Smooth muscle cell (in vitro differentiated cells): ENCODE measurements around the gene NDEL1. TPM values are rescaled to one million over a fixed set of nuclear protein-coding genes. Genes with fewer than 3 reads are reported as not detected.

ENCODE experiments used
- DNase-seq: peaks from one replicate; lab custom pipeline; 2025; ENCODE audit not compliant: unreplicated experiment; lab: John Stamatoyannopoulos, UW
- H2AFZ ChIP-seq: fragments of 200-600 bp; sonication (generic); 2 replicates; pipeline ENCODE4 v1.6.0; 2016; ENCODE audit warnings: antibody characterized with exemption, low read depth, mild to moderate bottlenecking
- H3F3A ChIP-seq: fragments of 200-600 bp; sonication (generic); 2 replicates; pipeline ENCODE4 v1.6.0; 2017; ENCODE audit warnings: antibody characterized with exemption, low read depth
- H3K27ac ChIP-seq: fragments of 200-600 bp; sonication (generic); 2 replicates; pipeline ENCODE4 v1.5.1; 2016; ENCODE audit warnings: low read depth, mild to moderate bottlenecking
- H3K27me3 ChIP-seq: fragments of 200-600 bp; sonication (generic); 2 replicates; pipeline ENCODE4 v1.6.1; 2016; ENCODE audit warnings: low read depth, mild to moderate bottlenecking
- H3K36me3 ChIP-seq: fragments of 200-600 bp; sonication (generic); 2 replicates; pipeline ENCODE4 v1.5.1; 2016; ENCODE audit warnings: low read depth
- H3K4me1 ChIP-seq: fragments of 200-600 bp; sonication (generic); 2 replicates; pipeline ENCODE4 v1.5.1; 2016; ENCODE audit warnings: low read depth
- H3K4me2 ChIP-seq: fragments of 200-600 bp; sonication (generic); 2 replicates; pipeline ENCODE4 v1.6.0; 2016; ENCODE audit warnings: mild to moderate bottlenecking
- H3K4me3 ChIP-seq: fragments of 200-600 bp; sonication (generic); 2 replicates; pipeline ENCODE4 v1.5.1; 2016; ENCODE audit warnings: mild to moderate bottlenecking
- H3K79me2 ChIP-seq: fragments of 200-600 bp; sonication (generic); 2 replicates; pipeline ENCODE4 v1.6.0; 2016; ENCODE audit warnings: low read depth, mild to moderate bottlenecking
- H3K9ac ChIP-seq: fragments of 200-600 bp; sonication (generic); 2 replicates; pipeline ENCODE4 v1.6.0; 2016; ENCODE audit warnings: low read depth
- H3K9me3 ChIP-seq: fragments of 200-600 bp; sonication (generic); replicated peaks from 2 replicates; pipeline ENCODE4 v1.5.1; 2016; ENCODE audit warnings: low read depth
- H4K20me1 ChIP-seq: fragments of 200-600 bp; sonication (generic); 2 replicates; pipeline ENCODE4 v1.6.0; 2016; ENCODE audit warnings: low read depth
- WGBS: methylation state at CpG from one replicate; pipeline ENCODE4 v1.1.7; 2016; ENCODE audit warnings: low lambda C conversion rate; 5-methylcytosine and 5-hydroxymethylcytosine counted together
- polyA plus RNA-seq: library from polyadenylated mRNA; unstranded; fragments of >200 nt; fragmentation: Nextera tagmentation; extraction: Ambion mirVana; gene quantifications from 2 replicates; pipeline ENCODE4 v1.2.1, GENCODE V29; 2016
- total RNA-seq: library from RNA; depleted of rRNA; stranded (reverse); fragments of >200 nt; gene quantifications from 2 replicates; pipeline ENCODE4 v1.2.3, GENCODE V29; 2014
- TF ChIP-seq, protein P1 (sequence below): fragments of 200-600 bp; sonication (generic); IDR thresholded peaks from 2 replicates; pipeline ENCODE4 v1.5.1; 2017; ENCODE audit warnings: borderline replicate concordance, mild to moderate bottlenecking, antibody characterized with exemption; ENCODE audit not compliant: insufficient read depth, poor library complexity, severe bottlenecking

The NDEL1 gene
- total and polyA plus RNA-seq, 2 experiments from 2014 or later, result 82.6 to 103 TPM

DNA sequence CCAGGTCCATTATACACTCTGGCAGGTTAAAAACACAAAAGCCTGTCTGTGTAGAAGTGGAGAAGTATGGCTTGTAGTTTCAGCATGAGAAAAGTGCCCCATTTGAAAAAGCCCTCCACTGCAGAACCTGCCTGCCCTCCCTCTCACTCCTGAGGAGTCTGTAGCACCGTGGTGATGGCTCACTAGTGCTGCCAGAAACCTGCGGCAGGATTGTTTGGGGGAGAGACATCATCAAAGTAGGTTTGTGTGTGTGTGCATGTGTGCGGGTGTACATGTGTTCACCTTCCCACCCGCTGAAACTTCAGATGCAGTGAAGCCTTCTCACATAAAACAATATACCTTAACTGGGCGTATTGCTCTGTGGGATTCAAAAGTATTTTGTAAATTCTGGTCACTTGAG is 26.9 kb downstream of the NDEL1 start:
- 78% methylated on average over 5 of the region's 5 CpGs for WGBS

DNA sequence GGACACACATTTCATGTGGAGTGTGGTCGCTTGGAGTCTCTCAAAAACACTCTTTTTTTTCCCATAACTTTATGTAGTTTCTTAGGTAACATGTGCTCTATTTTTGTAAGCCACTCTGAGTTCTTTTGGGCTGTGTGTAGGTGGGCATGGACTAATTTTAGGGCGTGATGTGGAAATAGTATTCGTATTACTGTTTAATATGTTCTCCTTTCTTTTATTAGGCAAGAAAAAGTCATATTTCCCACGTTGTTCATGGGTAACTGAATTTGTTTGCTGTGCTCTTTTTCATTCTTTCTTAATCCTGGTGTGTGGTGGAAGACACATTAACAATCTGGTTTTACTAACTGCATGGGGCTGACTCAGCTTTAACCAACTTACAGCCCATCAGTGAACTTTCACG is 27.4 kb downstream of the NDEL1 start:
- no peak overlapping the region for H3K4me3 ChIP-seq
- WGBS, result 60% methylated on average over 5 of the region's 5 CpGs
- H3K4me2 ChIP-seq, result peak overlapping the region; percentile 30
- H2AFZ ChIP-seq, result no peak overlapping the region
- DNase-seq, result no peak
- peaks cover 31% of the 10 kb centered on the region for H3F3A ChIP-seq
- TF ChIP-seq, protein P1, sequence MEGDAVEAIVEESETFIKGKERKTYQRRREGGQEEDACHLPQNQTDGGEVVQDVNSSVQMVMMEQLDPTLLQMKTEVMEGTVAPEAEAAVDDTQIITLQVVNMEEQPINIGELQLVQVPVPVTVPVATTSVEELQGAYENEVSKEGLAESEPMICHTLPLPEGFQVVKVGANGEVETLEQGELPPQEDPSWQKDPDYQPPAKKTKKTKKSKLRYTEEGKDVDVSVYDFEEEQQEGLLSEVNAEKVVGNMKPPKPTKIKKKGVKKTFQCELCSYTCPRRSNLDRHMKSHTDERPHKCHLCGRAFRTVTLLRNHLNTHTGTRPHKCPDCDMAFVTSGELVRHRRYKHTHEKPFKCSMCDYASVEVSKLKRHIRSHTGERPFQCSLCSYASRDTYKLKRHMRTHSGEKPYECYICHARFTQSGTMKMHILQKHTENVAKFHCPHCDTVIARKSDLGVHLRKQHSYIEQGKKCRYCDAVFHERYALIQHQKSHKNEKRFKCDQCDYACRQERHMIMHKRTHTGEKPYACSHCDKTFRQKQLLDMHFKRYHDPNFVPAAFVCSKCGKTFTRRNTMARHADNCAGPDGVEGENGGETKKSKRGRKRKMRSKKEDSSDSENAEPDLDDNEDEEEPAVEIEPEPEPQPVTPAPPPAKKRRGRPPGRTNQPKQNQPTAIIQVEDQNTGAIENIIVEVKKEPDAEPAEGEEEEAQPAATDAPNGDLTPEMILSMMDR, result no peak
- H3K27me3 ChIP-seq, result no peaks in the 10 kb centered on the region
- no peaks in the 10 kb centered on the region for H3K9me3 ChIP-seq
- H3K79me2 ChIP-seq, result peaks cover 96% of the 10 kb centered on the region
- peak overlapping the region; percentile 6 for H3K9ac ChIP-seq
- H3K27ac ChIP-seq, result peak overlapping the region; percentile 54
- H4K20me1 ChIP-seq, result peaks cover 100% of the 10 kb centered on the region
- H3K36me3 ChIP-seq, result peaks cover 24% of the 10 kb centered on the region
- no peaks in the 10 kb centered on the region for H3K4me1 ChIP-seq

More for the DNA sequence above, 26.9 kb downstream of the NDEL1 start:
- Histone ChIP-seq H3K9ac (peak overlapping the region; percentile 6), H3K4me2 (no peak overlapping the region), H3K4me1 (no peaks in the 10 kb centered on the region), H3K9me3 (no peaks in the 10 kb centered on the region), H3K27ac (peak overlapping the region; percentile 54), H4K20me1 (peaks cover 100% of the 10 kb centered on the region), H3K79me2 (peaks cover 98% of the 10 kb centered on the region), H3K27me3 (no peaks in the 10 kb centered on the region), H3K36me3 (peaks cover 24% of the 10 kb centered on the region), H2AFZ (no peak overlapping the region), H3K4me3 (no peak overlapping the region), H3F3A (peaks cover 27% of the 10 kb centered on the region)
- no peak for DNase-seq
- TF ChIP-seq, protein P1, result no peak

GRCh38 chr17:8464941-8465340 is 29.3 kb downstream of the NDEL1 start:
- peaks cover 12% of the 10 kb centered on the region for H3K36me3 ChIP-seq
- TF ChIP-seq, protein P1, result no peak
- no peak overlapping the region for H3K9ac ChIP-seq
- H3K4me1 ChIP-seq, result no peaks in the 10 kb centered on the region
- no peak overlapping the region for H2AFZ ChIP-seq
- H3K4me2 ChIP-seq, result no peak overlapping the region
- H3K27ac ChIP-seq, result no peak overlapping the region
- no peaks in the 10 kb centered on the region for H3K27me3 ChIP-seq
- H3K4me3 ChIP-seq, result no peak overlapping the region
- peaks cover 90% of the 10 kb centered on the region for H3K79me2 ChIP-seq
- H3F3A ChIP-seq, result peaks cover 35% of the 10 kb centered on the region
- no peaks in the 10 kb centered on the region for H3K9me3 ChIP-seq
- no peak for DNase-seq
- 61% methylated on average over 4 of the region's 4 CpGs for WGBS
- peaks cover 100% of the 10 kb centered on the region for H4K20me1 ChIP-seq

- no peak for DNase-seq
- no peaks in the 10 kb centered on the region for H3K27me3 ChIP-seq
- no peaks in the 10 kb centered on the region for H3K9me3 ChIP-seq
- no peak overlapping the region for H3K27ac ChIP-seq
- 76% methylated on average over 8 of the region's 8 CpGs for WGBS
- H3K4me2 ChIP-seq, result no peak overlapping the region
- H3K4me1 ChIP-seq, result no peaks in the 10 kb centered on the region
- H3K9ac ChIP-seq, result no peak overlapping the region
- no peak overlapping the region for H3K4me3 ChIP-seq
- peaks cover 86% of the 10 kb centered on the region for H3K79me2 ChIP-seq
- peaks cover 39% of the 10 kb centered on the region for H3F3A ChIP-seq
- TF ChIP-seq, protein P1, result no peak
- no peak overlapping the region for H2AFZ ChIP-seq
- H4K20me1 ChIP-seq, result peaks cover 100% of the 10 kb centered on the region
- peaks cover 8% of the 10 kb centered on the region for H3K36me3 ChIP-seq
Observed at GRCh38 chr17:8465356-8465755, 29.7 kb downstream of the NDEL1 start.
